Stimulated activated CD8-positive, alpha-beta memory T cell treated with anti-CD3 and anti-CD28 coated beads, Interleukin-4, amount 100 ng/mL, for 24 hours (primary cell): Measurements from ENCODE around the gene ZNF331.

Experiments used
- DNase-seq: peaks from one replicate; pipeline ENCODE4 v3.0.0-alpha.2; 2020; ENCODE audit warnings: low read depth

ZNF331 gene

DNA sequence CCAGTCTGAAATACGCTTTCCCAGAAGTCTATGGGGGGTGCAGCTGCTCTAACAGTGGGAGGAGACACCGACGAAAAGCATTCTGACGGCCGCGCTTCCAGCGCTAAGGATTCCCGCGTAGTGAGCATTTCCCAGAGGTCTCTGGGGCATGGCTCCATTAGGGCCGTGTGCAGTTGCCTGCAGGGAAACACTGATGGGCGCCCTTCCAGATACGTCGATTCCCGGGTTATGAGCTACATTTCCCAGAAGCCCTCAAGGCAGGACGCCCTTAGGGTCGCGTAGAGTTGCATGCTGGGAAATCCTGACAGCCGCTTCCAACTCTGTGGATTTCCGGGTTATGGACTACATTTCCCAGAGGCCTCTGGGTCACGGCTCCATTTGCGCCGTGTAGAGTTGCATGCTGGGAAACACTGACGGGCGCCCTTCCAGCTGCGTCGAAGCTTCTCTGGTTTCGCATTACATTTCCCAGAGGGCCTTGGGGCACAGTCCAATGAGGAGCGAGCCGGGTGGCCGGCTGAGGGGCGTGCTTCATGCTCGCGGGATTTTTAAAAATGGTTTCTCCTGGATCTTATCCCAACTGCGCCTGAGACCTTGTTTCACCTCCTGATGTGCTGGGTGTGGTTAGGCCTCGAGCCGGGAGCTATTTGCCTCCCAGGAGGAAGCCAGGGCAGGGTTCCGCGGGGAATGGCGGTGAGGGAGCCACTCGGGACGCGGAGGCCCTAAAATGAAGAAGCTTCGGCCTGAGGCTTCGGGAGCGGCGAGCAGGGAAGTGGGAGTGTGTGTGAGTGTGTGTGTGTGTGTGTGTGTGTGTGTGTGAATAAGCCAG, 17.2 kb upstream of the ZNF331 start:
- DNase-seq, result peak; percentile 80

DNA sequence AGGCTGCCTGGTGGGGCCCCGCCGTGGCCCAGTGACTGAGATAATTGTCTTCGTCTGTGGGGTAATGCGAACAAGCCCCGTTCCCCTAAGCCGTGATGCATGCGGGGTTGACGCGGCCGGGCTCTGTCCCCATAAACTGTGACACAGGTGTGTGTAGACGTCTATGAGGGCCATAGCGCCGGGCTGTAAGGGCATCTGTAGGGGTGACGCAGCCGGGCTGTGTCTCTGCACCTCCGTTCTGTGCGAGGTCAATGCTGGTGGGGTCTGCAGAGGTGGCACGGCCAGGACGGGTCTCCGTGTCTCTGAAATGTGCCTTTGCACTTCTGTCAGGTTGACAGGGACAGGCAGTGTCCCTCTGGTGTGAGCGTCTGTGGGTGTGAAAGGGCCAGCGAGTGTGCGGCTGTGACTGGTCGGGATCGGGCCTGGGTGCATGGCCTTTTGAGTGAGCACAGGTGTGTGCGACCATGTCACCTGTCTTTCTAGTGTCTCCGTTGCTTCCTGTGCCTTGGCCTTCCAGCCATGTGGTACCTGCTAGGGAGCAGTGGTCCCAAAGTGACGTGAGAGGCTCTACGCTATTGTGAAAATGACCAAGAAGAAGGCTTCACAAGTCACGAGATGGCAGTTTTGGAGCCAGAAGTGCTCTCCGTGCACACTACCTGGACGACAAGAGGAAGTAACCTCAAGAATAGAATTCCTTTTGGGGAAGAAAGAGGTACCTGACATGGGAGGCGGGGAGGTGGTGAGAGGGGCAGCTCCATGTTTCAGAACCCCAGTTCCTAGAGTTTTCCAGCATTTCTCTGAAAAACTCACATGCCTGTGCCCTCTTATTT, 16.4 kb upstream of the ZNF331 start:
- no peak for DNase-seq

DNA sequence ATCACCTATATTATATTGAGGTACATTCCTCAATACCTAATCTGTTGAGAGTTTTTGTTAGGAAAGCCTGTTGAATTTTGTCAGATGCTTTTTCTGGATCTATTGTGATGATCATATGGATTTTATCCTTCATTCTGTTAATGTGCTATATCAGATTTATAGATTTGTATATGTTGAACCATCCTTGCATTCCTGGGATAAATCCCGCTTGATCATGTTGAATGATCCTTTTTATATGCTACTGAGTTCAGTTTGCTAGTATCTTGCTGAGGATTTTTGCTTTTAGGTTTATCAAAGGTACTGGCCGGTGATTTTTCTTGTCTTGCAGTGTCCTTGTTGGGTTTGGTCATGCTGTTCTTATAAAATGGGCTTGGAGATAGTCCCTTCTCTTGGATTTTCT, 12.0 kb upstream of the ZNF331 start:
- DNase-seq, result no peak

DNA sequence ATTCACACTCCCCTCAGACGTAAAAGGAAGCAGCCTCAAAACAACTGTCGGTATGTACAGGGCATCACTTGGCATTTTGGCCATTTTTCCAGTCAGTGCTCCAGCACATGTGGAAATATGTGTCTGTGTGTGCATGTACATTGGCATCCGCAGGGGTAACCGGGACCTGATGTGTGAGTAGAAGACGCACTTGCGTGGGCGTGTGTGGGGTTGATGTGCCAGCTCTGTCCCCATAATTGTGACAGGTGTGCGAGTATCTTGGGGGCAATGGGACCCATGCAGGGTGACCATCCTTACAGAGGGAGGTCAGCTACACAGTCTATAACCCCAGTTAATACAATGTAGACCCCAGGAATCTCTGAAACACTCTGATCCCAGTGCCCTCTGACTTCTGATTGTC, 7.3 kb upstream of the ZNF331 start:
- DNase-seq, result no peak

DNA sequence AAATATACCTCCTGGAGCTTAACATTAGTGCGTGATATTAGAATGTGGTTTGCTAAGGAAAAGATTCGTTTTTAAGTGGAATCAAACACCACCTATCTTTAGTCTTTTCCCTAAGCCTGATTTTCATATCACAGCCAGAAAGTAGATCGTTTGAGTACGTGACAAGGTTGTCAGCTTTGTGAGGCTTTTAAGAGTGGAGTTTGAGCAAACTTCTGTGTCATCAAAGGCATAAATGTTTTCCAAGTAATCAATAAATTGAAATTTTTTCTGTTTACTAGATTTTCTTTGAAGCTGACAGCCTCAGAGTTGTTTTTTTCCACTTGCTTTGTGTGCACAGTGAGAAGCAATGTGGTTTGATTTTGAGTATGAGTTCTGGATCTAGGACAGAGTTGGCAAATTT, 6.5 kb upstream of the ZNF331 start:
- no peak for DNase-seq

DNA sequence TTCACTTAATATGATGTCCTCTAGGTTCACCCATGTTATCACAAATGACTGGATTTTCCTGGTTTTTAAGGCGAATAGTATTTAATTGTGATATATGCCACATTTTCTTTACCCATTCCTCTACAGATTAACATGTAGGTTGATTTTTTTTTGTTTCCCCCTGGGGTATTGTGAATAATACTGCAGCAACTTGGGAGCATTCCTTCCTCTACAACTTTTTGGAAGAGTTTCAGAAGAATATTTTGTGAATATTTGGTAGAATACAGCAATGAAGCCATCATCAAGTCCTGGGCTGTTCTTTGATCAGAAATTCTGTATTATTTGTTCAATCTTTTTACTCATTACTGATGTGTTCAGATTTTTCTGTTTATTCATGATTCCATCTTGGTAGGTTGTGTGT, 5.6 kb upstream of the ZNF331 start:
- no peak for DNase-seq

DNA sequence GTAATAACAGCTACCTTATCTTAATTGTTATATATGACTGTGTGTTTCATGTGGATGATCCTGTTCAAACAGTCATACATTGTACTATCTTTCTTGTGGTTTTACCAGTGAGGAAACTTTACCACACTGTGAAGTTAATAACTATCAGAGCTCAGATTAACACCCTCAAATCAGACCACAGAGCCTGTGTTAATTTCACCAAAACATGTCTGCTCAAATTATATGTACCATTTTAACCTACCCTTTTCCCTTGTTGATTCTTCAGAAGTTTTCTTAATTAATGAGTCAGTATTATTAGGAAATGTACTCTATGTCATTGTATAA, 1.8 kb upstream of the ZNF331 start:
- no peak for DNase-seq

DNA sequence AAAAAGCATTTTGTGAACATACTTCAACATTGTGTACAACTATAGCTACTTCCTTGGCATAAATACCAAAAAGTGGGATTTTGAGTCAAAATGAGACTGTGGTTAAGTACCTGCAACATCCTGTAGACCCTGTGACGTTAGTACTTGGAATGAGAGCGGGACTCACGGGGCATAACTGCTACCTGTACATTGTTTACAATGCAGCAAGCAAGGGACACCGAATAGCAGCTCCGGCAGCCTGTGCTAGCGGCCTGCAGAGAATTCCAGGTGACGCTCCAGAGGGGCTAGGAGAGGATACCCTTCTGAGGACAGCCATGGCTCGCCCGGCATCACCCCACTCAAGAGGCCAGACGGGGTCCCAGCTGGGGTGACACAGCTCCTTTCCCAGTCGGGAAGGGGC, 824 bp upstream of the ZNF331 start:
- DNase-seq, result no peak

DNA sequence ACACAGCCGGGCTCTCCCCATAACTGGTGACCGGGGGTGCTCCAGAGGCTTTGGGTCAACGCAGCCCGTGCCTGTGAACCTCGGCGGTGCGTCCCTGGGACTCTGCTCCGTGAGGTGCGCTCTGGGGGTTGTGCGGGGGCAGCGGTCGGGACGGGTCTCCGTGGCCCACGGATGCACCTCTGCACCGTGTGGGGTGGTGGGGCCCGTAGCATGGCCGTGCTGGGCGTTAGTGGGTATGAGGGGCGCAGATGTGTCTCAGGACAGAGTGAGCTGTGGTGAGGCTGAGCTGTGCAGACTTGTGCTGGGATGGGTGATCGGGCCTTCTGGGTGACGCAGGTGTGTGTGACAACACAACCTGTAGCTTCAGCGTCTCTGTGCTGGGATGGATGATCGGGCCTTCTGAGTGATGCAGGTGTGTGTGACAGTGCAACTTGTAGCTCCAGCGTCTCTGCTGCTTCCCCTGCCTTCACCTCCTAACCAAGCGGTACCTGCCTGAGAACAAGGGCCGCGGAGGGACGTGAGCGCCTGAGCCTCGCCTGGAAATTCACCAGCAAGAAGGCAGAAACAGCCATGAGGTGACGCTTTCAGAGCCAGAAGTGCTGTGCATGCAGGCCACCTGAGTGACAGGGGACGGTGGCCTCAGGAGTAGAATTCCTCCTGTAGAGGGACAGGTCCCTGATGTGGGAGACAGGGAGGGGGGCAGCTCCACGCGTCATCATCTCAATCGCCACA, 599 bp downstream of the ZNF331 start:
- no peak for DNase-seq

DNA sequence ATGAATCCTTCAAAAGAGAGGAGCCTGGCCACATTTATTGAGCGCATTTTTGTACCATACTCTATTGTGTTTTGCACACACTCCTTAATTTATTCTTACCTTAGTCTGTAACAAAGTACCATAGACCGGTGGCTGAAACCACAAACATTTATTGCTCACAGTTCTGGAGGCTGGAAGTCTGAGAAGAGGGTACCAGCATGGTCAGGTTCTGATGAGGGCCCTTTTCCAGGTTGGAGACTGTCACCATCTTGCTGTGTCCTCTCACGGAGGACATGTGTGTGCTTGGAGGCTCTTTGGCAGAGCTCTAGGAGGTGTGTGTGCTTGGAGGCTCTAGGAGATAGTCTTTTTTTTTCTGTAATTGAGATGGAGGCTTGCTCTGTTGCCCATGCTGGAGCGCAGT, 2.1 kb downstream of the ZNF331 start:
- no peak for DNase-seq

DNA sequence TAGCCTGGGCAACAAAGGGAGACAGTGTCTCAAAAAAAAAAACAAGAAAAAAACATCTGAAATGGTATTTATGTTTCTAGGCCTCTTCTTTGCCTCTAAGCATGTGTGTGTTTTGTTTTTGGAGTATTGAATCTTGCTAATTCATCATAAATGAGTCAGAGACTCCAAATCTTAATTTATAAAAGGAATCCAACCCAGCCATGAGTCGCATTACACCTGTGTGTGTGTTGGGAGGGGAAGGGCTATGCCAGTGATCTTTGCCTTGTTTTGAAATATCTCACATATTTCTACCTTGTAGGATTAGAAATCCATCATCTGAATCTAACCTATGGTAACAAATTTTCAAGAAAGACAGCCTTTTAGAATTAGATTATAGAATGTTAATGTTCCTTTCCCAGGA, 4.0 kb downstream of the ZNF331 start:
- DNase-seq, result no peak

DNA sequence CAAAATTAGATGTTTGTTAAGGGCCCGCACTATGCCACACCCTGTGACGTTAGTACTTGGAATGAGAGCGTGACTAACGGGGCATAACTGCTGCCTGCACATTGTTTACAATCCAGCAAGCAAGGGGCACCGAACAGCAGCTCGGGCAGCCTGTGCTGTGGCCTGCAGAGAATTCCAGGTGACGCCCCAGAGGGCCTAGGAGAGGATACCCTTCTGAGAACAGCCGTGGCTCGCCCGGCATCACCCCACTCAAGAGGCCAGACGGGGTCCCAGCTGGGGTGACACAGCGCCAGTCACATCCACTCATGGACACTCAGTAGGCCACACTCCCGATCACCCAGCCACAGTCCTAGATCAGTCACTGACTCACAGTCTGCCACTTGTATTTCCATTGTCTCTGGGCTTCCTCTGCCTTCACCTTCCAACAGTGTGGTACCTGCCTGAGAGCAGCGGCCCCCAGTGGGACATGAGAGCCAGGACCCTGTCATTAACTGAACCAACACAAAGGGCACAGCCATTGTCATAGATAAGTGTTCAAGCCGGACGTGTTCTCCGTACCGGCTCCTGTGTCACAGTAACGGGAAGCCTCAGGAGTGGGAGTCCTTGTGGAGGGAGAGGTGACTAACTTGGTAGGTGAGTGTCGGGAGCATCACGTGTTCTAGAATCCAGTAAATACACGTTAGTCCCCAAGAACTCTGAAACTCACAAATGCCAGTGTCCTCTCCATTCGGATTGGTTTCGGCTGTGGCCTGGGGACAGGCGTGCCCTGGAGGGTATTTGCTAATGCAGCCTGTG, 7.5 kb downstream of the ZNF331 start:
- no peak for DNase-seq

DNA sequence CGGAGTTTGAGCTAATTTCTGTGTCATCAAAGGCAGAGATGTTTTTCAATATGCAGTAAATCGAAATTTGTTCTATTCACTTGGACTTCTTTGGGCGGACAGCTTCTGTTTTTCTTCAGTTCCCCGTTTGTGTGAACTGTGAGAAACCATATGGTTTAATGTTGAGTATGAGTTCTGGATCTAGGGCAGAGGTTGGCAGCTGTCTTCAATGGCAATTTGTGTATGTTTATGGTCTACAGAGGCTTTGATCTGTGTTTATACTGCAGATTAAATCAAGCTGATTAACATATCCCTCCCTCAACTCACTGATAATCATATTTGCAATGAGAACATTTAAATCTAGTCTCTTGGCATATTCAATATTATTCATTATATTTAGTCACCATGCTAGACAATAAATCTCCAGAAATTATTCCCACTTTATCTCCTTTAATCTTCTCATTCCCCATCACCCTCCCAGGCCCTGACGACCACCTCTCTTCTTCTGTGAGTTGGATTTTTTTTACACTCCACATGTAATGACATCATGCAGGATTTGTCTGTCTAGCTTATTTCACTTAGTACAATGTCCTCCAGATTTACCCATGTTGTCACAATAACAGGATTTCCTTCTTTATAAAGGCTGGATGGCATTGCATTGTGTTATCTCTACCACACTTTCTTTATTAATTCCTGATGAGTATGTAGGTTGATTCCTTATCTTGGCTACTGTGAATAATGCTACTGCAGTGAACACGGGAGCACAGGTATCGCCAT, 9.0 kb downstream of the ZNF331 start:
- DNase-seq, result no peak

DNA sequence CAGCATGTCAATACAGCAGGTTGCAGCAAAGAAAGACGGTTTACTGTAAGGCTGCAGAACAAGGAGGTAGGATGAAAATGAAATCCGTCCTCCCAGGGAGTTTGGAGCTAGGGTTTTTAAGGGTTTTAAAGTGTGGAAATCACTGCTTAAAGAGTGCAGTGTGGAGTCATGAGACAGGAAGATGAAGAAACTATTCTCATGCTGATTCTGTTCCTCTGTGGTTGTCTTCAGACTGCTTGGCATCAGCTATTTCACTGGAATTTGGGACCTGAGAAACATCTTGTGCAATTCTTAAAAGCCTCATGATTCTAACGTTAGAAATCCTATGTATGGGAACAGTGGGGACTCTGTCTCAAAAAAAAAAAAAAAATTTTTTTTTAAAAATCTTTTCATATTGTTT, 11.4 kb downstream of the ZNF331 start:
- DNase-seq, result no peak

DNA sequence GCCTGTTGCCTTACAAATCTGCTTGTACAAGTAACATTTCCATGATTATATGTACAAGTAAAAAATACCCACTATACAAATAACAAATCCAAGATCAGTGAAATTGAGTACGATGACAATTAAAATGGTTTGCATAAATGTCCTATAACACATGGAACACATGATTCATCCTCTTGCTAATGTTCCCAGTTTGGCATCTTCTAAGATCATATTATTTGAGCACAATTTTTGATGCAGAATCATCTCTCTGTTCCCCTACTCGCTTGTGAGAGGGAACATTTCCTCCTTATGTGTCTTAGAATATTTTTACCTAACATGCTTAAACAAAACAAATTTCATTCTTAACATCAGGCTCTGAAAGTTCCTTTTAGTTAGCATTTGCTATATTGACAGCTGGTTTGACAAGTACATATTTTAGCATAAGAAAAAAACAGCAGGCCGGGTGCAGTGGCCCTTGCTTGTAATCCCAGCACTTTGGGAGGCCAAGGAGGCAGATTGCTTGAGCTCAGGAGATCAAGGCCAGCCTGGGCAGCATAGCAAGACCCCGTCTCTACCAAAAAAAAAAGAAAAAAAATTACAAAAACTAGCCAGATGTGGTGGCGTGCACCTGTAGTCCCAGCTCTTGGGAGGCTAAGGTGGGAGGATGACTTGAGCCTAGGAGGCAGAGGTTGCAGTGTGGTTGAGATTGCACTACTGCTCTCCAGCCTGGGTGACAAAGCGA, 14.2 kb downstream of the ZNF331 start:
- no peak for DNase-seq

DNA sequence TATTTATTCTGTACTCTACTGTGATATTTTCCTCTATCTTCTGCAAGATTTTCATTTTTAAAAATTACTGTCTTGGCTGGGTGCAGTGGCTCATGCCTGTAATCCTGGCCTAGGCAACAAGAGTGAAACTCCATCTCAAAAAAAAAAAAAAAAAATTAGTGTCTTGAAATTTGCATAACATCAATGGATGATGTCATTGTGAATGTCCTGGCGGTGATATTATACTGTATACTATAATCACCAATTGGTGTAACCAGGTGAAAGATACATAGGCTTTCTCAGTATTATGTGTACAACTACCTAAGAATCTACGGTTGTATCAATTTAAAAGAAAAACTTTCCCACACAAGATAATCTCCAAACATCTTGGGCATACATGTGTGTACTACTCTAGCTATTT, 15.2 kb downstream of the ZNF331 start:
- DNase-seq, result no peak

DNA sequence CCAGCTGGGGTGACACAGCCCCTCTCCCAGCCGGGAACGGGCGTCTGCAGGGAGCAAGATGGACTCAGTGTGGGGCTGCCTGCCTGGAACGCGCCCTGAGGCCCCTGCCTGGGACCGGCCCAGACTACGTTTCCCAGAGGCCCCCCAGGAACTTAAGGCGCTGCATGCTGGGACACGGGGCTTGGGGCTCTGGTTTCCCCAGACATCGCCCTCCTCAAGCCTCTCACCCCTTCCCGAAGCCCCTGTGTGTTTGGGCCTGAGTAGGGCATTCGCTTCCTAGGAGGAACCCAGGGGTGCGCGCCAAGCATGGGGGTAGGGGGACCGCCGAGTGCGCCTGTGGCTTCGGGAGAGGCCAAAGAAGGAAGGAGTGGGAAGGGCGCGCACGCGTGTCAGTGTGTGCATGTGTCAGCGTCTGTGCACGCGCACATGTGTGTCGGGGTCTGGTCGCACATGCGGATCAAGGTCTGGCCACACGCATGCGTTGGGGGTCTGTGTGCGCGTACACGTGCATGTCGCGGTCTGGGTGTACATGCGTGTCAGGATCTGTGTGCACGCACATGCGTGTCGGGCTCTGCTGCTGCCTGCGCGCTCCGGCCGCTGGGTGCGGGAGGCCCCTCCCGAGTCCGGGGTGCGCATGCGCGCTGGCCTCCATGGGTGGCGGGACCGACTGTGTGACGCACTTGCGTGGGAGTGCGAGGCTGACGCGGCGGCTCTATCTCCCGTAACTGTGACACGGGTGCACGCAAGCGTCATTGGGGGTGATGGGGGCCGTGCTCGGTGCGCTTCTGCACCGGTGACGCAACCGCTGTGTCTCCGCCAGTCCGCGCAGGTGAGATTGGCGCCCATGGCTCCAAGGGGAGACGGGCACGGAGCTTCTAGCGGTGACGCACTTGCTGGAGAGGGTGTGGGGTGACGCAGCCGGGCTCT, 16.2 kb downstream of the ZNF331 start:
- peak; percentile 83 for DNase-seq

DNA sequence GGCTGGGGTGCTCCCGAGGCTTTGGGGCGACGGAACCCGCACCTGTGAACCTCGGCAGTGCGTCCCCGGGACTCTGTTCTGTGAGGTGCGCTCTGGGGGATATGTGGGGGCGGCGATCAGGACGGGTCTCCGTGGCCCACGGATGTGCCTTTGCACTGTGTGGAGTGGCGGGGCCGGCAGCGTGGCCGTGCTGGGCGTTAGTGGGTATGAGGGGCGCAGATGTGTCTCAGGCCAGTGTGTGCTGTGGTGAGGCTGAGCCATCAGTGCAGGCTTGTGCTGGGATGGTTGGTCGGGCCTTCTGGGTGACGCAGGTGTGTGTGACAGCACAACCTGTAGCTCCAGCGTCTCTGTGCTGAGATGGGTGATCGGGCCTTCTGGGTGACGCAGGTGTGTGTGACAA, 16.9 kb downstream of the ZNF331 start:
- no peak for DNase-seq

DNA sequence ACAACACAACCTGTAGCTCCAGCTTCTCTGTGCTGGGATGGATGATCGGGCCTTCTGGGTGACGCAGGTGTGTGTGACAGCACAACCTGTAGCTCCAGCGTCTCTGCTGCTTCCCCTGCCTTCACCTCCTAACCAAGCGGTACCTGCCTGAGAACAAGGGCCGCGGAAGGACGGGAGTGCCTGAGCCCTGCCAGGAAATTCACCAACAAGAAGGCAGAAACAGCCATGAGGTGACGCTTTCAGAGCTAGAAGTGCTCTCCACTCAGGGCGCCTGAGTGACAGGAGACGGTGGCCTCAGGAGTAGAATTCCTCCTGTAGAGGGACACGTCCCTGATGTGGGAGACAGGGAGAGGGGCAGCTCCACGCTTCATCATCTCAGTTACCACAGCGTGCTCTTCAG, 17.4 kb downstream of the ZNF331 start:
- DNase-seq, result no peak

DNA sequence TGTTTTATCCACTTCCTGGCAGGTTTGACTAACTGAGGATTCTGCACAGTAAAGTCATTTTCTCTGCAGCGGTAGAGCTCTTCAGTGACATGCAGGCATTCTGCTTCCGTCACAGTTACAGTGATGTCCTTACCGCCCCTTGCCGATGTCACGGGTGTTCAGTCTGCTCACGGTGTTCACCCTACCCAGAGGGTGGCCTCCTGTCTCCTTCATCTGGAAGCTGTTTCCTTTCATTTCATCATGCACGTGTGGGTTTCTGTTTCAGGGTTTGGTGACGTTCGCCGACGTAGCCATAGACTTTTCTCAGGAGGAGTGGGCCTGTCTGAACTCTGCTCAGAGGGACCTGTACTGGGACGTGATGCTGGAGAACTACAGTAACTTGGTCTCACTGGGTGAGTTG, 33.4 kb downstream of the ZNF331 start:
- no peak for DNase-seq
